Measurements from ENCODE around the gene AIG1.
"Not testable (repeated sequence)": the region's sequence is repeated elsewhere in the genome, so short reads cannot be mapped to it uniquely, and the experiment has no call there.

DNA sequence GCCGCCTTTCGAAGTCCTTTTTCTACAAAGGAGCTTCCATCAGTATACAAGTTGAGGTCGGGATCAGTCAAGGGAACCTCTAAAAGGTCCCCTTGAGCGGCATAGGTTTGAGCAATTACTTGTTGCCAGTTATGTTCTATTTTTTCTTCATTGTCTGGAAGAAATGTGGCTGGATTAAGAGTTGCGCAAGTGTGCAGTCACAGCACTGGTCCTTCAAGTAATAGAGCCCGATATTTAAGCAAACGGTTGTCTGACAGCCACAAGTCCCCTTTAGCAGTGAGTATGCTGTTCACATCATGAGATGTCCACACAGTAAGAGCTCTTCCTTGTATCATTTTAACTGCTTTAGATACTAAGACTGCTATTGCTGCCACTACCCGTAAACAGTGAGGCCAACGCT is 21.6 kb downstream of the AIG1 start:
- TF ChIP-seq, protein P1, sequence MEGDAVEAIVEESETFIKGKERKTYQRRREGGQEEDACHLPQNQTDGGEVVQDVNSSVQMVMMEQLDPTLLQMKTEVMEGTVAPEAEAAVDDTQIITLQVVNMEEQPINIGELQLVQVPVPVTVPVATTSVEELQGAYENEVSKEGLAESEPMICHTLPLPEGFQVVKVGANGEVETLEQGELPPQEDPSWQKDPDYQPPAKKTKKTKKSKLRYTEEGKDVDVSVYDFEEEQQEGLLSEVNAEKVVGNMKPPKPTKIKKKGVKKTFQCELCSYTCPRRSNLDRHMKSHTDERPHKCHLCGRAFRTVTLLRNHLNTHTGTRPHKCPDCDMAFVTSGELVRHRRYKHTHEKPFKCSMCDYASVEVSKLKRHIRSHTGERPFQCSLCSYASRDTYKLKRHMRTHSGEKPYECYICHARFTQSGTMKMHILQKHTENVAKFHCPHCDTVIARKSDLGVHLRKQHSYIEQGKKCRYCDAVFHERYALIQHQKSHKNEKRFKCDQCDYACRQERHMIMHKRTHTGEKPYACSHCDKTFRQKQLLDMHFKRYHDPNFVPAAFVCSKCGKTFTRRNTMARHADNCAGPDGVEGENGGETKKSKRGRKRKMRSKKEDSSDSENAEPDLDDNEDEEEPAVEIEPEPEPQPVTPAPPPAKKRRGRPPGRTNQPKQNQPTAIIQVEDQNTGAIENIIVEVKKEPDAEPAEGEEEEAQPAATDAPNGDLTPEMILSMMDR (IDR thresholded peaks at IDR 0.05; ENCODE audit: poor library complexity) = not testable (repeated sequence)
- TF ChIP-seq EZH2 (IDR thresholded peaks at IDR 0.05; ENCODE audit: borderline replicate concordance) = not testable (repeated sequence)

Measured in hepatocyte (in vitro differentiated cells).